Measurements from ENCODE around the gene SLC5A3. TPM values are rescaled to one million over a fixed set of nuclear protein-coding genes. Genes with fewer than 3 reads are reported as not detected.

Gene SLC5A3
- total RNA-seq, 3 donors from 2014 or later = 17.0 to 54.9 (median 38.6) TPM

DNA sequence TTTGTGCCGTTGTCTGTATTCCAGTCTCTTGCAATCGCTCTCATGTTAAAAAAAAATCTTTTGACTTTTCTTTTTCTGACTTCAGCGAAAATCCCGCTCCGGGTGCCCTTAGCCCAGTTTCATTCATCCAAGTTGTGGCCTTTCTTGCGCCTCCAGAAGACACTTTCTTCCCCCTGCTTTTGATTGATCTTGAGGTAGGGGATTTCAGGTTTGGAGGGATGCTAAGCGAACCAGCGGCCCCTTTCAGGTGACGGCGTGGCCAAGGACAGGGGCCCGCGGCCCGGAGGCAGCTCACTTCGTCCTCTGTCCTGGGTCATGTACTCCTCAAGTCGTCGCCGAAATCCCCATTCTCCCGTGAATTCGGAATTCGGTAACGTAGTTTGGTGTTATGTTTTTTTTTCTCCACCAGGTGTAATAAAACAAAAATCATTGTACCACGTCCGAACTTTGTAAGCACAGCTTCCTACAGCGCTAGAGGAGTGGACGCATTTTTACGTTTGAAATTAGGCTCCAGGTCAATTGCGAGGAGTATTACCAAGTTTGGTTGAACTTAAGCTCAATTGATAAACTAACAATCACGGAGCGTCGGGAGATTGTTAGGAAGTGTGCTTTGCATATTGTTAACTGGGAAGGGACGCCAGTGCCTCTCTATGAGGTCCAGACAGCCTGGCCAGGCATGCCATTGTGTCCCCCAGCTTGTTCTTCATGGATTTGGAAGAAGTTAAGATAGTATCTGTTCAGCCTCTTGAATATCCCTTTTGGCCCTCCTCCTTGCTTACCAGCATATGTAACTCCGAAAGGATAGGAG, 1.1 kb downstream of the SLC5A3 start:
- Histone ChIP-seq H3K9me3 (no peaks in the 10 kb centered on the region), H3K4me3 (peak overlapping the region; percentile 71 to 95 (median 72)), H3K36me3 (no peaks in the 10 kb centered on the region), H3K4me1 (peaks cover 0 to 13% of the 10 kb centered on the region in 2 donors), H3K27me3 (no peaks in the 10 kb centered on the region), H3K27ac (peak overlapping the region; percentile 45 to 95)
- TF ChIP-seq POLR2A (IDR thresholded peaks at IDR 0.05) (no peak), POLR2AphosphoS5 (IDR thresholded peaks at IDR 0.05) (peak in 1 of 3 donors; percentile 7)
- DNase-seq (ENCODE audit: low spot score in 2 of 2) = no peak
- intact Hi-C loops (cut with DNase I; ENCODE audit: low total_unique reads) = no loop called here

DNA sequence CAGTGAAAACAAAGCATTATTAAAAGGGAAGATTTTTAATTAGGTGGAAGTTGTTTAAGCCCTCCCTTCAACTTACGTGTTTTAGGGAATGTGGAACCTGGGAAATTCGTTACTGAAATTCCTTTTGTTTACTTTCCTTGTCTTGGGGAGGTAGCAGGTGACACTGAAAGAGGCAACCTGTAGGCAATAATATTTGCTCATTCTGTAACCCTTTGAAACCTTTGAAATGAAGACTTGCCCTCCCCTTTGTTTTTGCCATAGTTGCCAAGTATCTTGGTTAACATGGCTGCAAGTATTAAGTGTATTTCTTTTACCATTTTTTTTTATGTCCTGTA, 1.7 kb downstream of the SLC5A3 start:
- Histone ChIP-seq H3K9me3 (no peaks in the 10 kb centered on the region), H3K36me3 (no peaks in the 10 kb centered on the region), H3K4me1 (peaks cover 0 to 17% of the 10 kb centered on the region in 2 donors), H3K27me3 (no peaks in the 10 kb centered on the region), H3K4me3 (peak overlapping the region; percentile 71 to 95 (median 72)), H3K27ac (peak overlapping the region; percentile 45 to 95)
- no peak for DNase-seq (ENCODE audit: low spot score in 2 of 2)
- TF ChIP-seq, protein P1, sequence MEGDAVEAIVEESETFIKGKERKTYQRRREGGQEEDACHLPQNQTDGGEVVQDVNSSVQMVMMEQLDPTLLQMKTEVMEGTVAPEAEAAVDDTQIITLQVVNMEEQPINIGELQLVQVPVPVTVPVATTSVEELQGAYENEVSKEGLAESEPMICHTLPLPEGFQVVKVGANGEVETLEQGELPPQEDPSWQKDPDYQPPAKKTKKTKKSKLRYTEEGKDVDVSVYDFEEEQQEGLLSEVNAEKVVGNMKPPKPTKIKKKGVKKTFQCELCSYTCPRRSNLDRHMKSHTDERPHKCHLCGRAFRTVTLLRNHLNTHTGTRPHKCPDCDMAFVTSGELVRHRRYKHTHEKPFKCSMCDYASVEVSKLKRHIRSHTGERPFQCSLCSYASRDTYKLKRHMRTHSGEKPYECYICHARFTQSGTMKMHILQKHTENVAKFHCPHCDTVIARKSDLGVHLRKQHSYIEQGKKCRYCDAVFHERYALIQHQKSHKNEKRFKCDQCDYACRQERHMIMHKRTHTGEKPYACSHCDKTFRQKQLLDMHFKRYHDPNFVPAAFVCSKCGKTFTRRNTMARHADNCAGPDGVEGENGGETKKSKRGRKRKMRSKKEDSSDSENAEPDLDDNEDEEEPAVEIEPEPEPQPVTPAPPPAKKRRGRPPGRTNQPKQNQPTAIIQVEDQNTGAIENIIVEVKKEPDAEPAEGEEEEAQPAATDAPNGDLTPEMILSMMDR (IDR thresholded peaks at IDR 0.05) = no peak
- TF ChIP-seq POLR2AphosphoS5 (IDR thresholded peaks at IDR 0.05) (no peak), POLR2A (IDR thresholded peaks at IDR 0.05) (no peak)
- intact Hi-C loops (cut with DNase I; ENCODE audit: low total_unique reads) = no loop called here

DNA sequence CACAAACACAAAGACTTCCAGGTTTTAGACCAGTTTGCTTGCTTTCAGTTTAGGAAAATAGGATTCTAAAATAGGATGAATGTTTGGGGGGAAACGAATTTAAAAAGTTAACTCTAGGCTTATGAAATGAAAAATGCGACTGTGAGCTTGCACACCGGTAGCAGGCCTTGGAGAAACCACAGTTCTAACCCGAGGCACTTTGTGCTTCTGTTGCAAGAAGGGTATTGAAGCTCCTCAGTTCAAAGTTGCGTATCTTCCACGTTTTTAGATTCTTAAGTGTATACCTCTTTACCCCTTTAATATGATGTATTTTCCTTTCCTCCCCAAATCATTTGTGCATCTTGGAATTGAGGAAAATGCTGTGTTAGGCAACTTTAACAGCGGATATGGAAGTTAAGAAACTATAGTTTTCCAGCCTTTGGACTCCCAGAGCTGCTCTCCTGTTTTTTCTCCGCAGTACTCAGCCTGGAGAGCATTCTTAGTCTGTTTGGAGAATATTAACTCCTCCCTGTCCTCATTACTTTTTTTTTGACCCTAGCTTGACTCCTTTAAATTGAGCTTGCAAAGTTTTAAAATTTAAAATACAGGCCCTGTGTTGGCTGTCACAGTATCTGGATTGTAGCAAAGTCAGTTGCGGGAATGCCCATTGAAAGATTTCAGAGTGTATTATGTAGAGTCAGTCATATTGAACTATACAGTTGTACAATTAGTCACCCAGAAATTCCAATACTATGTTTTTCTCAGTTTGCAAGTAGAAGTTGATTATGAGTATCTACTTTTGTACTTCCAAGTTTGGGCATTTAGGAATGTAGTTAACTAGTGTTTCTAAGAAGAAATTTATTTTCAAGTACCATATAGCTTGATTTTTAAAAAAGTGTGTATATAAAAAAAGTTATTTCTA, 2.6 kb downstream of the SLC5A3 start:
- intact Hi-C loops (cut with DNase I; ENCODE audit: low total_unique reads) = no loop called here
- Histone ChIP-seq H3K27ac (peak overlapping the region in 1 of 2 donors; percentile 45), H3K27me3 (no peaks in the 10 kb centered on the region)

DNA sequence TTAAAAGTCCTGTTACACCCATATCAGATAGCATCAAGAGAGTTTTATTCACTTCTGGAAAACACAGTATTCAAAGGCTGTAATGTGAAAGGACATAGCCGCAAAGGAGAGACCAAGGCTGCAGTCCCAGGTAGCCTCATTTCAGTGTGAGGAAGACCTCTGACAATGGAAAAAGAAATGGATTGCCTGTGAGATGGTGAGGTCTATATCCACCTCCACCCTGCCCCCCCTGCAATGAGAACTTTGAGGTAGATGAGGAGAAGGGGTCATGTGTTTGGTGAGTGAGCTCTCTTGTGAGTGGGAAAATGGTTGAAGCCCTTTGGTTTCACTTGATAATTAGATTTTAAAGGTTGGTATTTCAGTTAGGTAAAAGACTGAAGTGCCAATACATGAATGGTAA, 3.5 kb downstream of the SLC5A3 start:
- no peaks in the 10 kb centered on the region for H3K9me3 ChIP-seq
- no peak for DNase-seq (ENCODE audit: low spot score in 2 of 2)
- H3K27me3 ChIP-seq = no peaks in the 10 kb centered on the region
- no peak overlapping the region for H3K27ac ChIP-seq
- TF ChIP-seq, protein P1 (IDR thresholded peaks at IDR 0.05) = no peak
- no peak for TF ChIP-seq POLR2A (IDR thresholded peaks at IDR 0.05)
- no peak for TF ChIP-seq POLR2AphosphoS5 (IDR thresholded peaks at IDR 0.05)
- no peak overlapping the region for H3K4me3 ChIP-seq
- peaks cover 0 to 23% of the 10 kb centered on the region in 2 donors for H3K4me1 ChIP-seq
- intact Hi-C loops (cut with DNase I; ENCODE audit: low total_unique reads) = no loop called here
- no peaks in the 10 kb centered on the region for H3K36me3 ChIP-seq

More for the DNA sequence above, 2.6 kb downstream of the SLC5A3 start:
- peaks cover 0 to 23% of the 10 kb centered on the region in 2 donors for H3K4me1 ChIP-seq
- H3K4me3 ChIP-seq = peak overlapping the region; percentile 71 to 95 (median 72)
- H3K9me3 ChIP-seq = no peaks in the 10 kb centered on the region
- no peak for TF ChIP-seq POLR2A (IDR thresholded peaks at IDR 0.05)
- TF ChIP-seq, protein P1 (IDR thresholded peaks at IDR 0.05) = no peak
- no peak for TF ChIP-seq POLR2AphosphoS5 (IDR thresholded peaks at IDR 0.05)
- H3K36me3 ChIP-seq = no peaks in the 10 kb centered on the region
- no peak for DNase-seq (ENCODE audit: low spot score in 2 of 2)

DNA sequence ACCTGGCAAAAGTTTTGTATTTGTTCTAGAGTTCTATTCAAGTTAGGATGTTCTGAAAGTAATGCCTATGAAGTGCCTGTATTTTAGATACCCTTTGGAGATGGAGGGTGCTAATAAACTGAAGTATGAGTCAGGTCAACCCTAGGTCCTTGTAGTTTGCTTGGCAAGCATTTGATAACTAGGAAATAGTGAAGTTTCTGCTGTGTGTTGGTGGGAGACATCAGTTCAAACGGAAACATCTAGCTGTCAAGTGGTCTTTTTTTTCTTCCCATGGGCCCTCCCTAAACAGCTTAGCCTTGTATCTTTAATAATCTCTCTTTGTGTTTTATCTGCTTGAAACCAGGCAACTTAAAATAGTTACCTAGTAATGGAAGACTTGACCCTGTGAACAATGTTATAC, 4.5 kb downstream of the SLC5A3 start:
- TF ChIP-seq POLR2A (IDR thresholded peaks at IDR 0.05) (no peak), POLR2AphosphoS5 (IDR thresholded peaks at IDR 0.05) (no peak)
- TF ChIP-seq, protein P1 (IDR thresholded peaks at IDR 0.05) = no peak
- intact Hi-C loops (cut with DNase I; ENCODE audit: low total_unique reads) = no loop called here
- Histone ChIP-seq H3K27ac (no peak overlapping the region), H3K27me3 (no peaks in the 10 kb centered on the region), H3K9me3 (no peaks in the 10 kb centered on the region), H3K4me3 (no peak overlapping the region), H3K4me1 (peaks cover 0 to 23% of the 10 kb centered on the region in 2 donors), H3K36me3 (no peaks in the 10 kb centered on the region)
- no peak for DNase-seq (ENCODE audit: low spot score in 2 of 2)
